Upper lobe of left lung (tissue), 6 donors: ENCODE data around the gene TMEM63A. TPM values are rescaled to one million over a fixed set of nuclear protein-coding genes. Genes with fewer than 3 reads are reported as not detected.

Source experiments
- ATAC-seq, 2 donors: fragments of 200-7000 bp; cut with Tn5 transposase; one replicate each; pipeline ENCODE4 v1.9.1; 2022; ENCODE audit warnings: mild to moderate bottlenecking in 2 of 2, moderate library complexity in 2 of 2; ENCODE audit not compliant: low FRiP score in 2 of 2
- DNase-seq, 2 donors: peaks; one replicate each; pipeline ENCODE4 v3.0.0-alpha.2; 2019 to 2020
- H3K27ac ChIP-seq, 4 donors: fragments of 200-600 bp; sonication (generic); one replicate each; pipeline ENCODE4 v1.5.1; 2016 to 2019
- H3K27me3 ChIP-seq, 4 donors: fragments of 200-600 bp; sonication (generic); one replicate each; pipeline ENCODE4 v1.5.1; 2017 to 2019
- H3K36me3 ChIP-seq, 4 donors: fragments of 200-600 bp; sonication (generic); one replicate each; pipeline ENCODE4 v1.5.1; 2016 to 2019
- H3K4me1 ChIP-seq, 4 donors: fragments of 200-600 bp; sonication (generic); one replicate each; pipeline ENCODE4 v1.5.1; 2018 to 2019
- H3K4me3 ChIP-seq, 4 donors: fragments of 200-600 bp; sonication (generic); one replicate each; pipeline ENCODE4 v1.5.1; 2017 to 2019; ENCODE audit warnings: mild to moderate bottlenecking in 2 of 4, moderate library complexity in 1 of 4
- H3K9me3 ChIP-seq, 4 donors: fragments of 200-600 bp; sonication (generic); one replicate each; pipeline ENCODE4 v1.5.1; 2018 to 2019
- EP300 ChIP-seq, 4 donors: sonication (generic); formaldehyde crosslinking; IDR thresholded peaks; one replicate each; pipeline ENCODE4 v1.5.1; 2017; ENCODE audit warnings: antibody characterized with exemption in 4 of 4, control low read depth in 2 of 4
- POLR2A ChIP-seq, 4 donors: fragments of 450-650 bp; IDR thresholded peaks; one replicate each; pipeline ENCODE4 v1.5.1; 2016 to 2017; ENCODE audit warnings: antibody characterized with exemption in 4 of 4, mild to moderate bottlenecking in 2 of 4
- POLR2AphosphoS5 ChIP-seq, 2 donors: sonication (generic); formaldehyde crosslinking; IDR thresholded peaks; one replicate each; pipeline ENCODE4 v1.5.1; 2017; ENCODE audit warnings: antibody characterized with exemption in 2 of 2
- WGBS, 2 donors: methylation state at CpG; one replicate each; pipeline ENCODE4 v1.1.5; 2017 to 2018; 5-methylcytosine and 5-hydroxymethylcytosine counted together
- total RNA-seq, 6 donors: library from RNA; depleted of rRNA in 4 of 6; stranded (reverse); fragments of >200 nt in 4 of 6; gene quantifications; one replicate each; pipeline versions ENCODE4 v1.1.0 to v1.2.1, GENCODE V29; 2016 to 2021
- TF ChIP-seq, protein P1 (sequence below), 6 experiments: fragments of 450-650 bp in 4 of 6; fragments of 200-600 bp in 2 of 6; sonication (generic) in 2 of 6; IDR thresholded peaks; one replicate each; pipeline ENCODE4 v1.5.1; 2016 to 2019; ENCODE audit warnings: antibody characterized with exemption in 6 of 6
- donor health status: DM: no; HTN: no; CAD: no; lungs with moderate emphysema.
- donor health status: DM: no; HTN: yes; CAD: no; lungs with severe emphysema.

TMEM63A gene
- total RNA-seq, 6 donors from 2014 or later = 57.9 to 244 (median 105) TPM

DNA sequence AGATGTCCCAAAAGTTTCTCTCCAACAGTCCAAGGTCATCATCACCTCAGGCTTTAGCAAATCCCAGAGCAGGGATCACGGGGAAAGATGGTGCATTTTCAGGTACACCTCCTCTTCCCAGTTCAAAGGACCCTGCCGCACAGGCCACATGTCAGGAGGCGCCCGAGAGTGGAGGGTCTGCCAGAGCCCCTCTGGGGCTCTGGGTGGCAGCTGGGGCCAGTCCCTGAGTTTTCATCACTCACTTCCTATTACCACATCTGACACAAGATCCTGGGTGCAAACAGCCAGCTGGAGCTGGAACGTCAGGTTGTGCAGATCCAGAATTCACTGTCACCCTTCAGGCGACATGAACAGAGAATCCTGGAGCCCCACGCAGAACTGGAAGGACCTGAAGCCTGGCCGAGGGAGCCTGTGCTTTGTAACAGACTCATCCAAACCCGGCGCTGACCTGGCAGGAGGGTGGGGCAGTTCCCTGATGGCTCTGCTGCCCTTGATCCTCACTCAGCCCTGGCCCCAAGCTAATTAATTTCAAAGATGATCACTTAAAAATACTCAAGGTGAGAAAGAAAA is 8.8 kb downstream of the TMEM63A start:
- Histone ChIP-seq H3K27ac (no peak overlapping the region), H3K27me3 (no peaks in the 10 kb centered on the region), H3K36me3 (peaks cover 17 to 91% (median 60%) of the 10 kb centered on the region in 4 donors), H3K9me3 (no peaks in the 10 kb centered on the region), H3K4me1 (peaks cover 14 to 40% (median 22%) of the 10 kb centered on the region in 4 donors), H3K4me3 (no peak overlapping the region)
- TF ChIP-seq POLR2AphosphoS5 (IDR thresholded peaks at IDR 0.05) (no peak), EP300 (IDR thresholded peaks at IDR 0.05) (no peak), POLR2A (IDR thresholded peaks at IDR 0.05) (no peak)
- TF ChIP-seq, protein P1, sequence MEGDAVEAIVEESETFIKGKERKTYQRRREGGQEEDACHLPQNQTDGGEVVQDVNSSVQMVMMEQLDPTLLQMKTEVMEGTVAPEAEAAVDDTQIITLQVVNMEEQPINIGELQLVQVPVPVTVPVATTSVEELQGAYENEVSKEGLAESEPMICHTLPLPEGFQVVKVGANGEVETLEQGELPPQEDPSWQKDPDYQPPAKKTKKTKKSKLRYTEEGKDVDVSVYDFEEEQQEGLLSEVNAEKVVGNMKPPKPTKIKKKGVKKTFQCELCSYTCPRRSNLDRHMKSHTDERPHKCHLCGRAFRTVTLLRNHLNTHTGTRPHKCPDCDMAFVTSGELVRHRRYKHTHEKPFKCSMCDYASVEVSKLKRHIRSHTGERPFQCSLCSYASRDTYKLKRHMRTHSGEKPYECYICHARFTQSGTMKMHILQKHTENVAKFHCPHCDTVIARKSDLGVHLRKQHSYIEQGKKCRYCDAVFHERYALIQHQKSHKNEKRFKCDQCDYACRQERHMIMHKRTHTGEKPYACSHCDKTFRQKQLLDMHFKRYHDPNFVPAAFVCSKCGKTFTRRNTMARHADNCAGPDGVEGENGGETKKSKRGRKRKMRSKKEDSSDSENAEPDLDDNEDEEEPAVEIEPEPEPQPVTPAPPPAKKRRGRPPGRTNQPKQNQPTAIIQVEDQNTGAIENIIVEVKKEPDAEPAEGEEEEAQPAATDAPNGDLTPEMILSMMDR (IDR thresholded peaks at IDR 0.05) = no peak
- no peak for ATAC-seq
- DNase-seq = no peak
- 82 to 98% methylated on average over 7 to 10 of the region's 10 CpGs for WGBS, 2 donors

DNA sequence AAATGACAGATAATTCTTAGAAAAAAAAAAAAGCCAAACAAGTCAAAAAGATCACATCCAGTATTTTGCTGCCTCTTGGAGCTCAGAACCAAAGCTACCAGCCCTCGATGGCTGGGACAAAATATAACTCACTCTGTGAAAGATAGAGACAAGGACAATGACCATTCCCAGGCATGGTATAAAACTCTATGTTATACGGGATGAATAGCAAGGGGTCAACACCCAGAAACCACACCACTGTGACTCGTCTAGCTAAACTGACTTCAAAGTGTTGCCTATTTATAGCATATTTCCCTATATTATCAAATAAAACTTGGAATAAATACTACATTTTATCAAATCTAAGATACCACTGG is 10.1 kb downstream of the TMEM63A start:
- Histone ChIP-seq H3K4me3 (no peak overlapping the region), H3K4me1 (peaks cover 3 to 27% (median 9%) of the 10 kb centered on the region in 4 donors), H3K27ac (no peak overlapping the region), H3K9me3 (no peaks in the 10 kb centered on the region), H3K36me3 (peaks cover 17 to 97% (median 68%) of the 10 kb centered on the region in 4 donors), H3K27me3 (no peaks in the 10 kb centered on the region)
- ATAC-seq (no peak), DNase-seq (no peak)
- 84 to 88% methylated on average over 3 of the region's 3 CpGs for WGBS, 2 donors
- TF ChIP-seq POLR2A (IDR thresholded peaks at IDR 0.05) (no peak), POLR2AphosphoS5 (IDR thresholded peaks at IDR 0.05) (no peak), EP300 (IDR thresholded peaks at IDR 0.05) (no peak)
- TF ChIP-seq, protein P1 (IDR thresholded peaks at IDR 0.05) = no peak

DNA sequence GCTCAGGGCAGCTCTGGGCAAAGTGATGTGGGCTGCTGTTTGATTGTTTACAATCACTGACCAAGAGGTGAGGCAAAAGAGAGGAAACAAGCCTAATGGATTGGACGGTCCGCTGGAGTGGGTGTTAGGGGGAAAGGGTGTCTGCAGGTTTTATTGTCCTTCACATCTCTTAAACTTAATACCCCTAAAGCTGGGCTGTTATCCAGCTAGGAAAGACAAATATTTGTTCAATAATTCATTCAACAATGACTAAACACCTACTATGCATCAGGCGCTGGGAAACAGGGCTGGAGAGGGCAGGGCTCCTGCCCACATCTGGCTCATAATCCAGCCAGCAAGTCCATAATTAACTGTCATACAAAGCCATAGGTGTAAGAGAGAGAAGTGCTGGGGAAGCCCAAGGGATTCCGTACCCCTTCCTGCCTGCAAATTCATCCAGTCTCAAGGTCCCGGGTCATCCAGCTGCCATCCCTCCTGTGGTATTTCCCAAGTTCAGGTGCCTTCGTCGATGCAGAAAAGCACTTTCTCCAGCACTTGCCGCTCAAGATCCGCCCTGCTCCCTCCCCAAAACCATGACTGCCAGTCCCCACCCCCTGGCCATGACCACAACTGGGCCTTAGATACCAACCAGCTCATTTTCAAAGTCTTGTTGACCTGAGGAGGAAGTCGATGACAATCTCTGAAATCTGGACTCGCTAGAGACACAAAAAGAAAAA is 10.7 kb downstream of the TMEM63A start:
- Histone ChIP-seq H3K4me1 (peaks cover 0 to 25% (median 8%) of the 10 kb centered on the region in 4 donors), H3K9me3 (no peaks in the 10 kb centered on the region), H3K27ac (no peak overlapping the region), H3K36me3 (peaks cover 13 to 97% (median 71%) of the 10 kb centered on the region in 4 donors), H3K27me3 (no peaks in the 10 kb centered on the region), H3K4me3 (no peak overlapping the region)
- TF ChIP-seq EP300 (IDR thresholded peaks at IDR 0.05) (no peak), POLR2AphosphoS5 (IDR thresholded peaks at IDR 0.05) (no peak), POLR2A (IDR thresholded peaks at IDR 0.05) (no peak)
- TF ChIP-seq, protein P1 (IDR thresholded peaks at IDR 0.05) = no peak
- no peak for DNase-seq
- WGBS, 2 donors = 70 to 77% methylated on average over 9 to 11 of the region's 11 CpGs
- ATAC-seq = no peak

DNA sequence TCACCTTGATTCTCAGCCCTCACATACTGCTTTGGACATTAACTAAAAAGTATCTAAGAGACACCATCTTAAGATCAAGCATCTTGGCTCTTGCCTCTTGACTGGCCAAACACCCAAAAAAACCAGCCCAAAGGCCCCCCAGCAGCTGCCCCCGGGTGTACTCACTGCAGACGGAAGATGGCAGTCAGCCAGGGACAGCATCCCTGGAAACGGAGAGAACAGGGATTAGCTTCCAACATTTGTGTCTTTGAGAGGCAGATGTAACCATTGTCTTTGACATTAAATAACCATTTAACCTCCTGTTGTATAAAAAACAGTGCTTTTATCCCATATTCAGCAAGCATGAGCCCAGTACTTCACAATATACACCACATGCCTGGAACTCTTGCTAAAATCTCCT is 11.3 kb downstream of the TMEM63A start:
- DNase-seq (no peak), ATAC-seq (no peak)
- Histone ChIP-seq H3K4me1 (peaks cover 0 to 25% (median 10%) of the 10 kb centered on the region in 4 donors), H3K27me3 (no peaks in the 10 kb centered on the region), H3K36me3 (peaks cover 13 to 97% (median 75%) of the 10 kb centered on the region in 4 donors), H3K4me3 (no peak overlapping the region), H3K9me3 (no peaks in the 10 kb centered on the region), H3K27ac (no peak overlapping the region)
- TF ChIP-seq POLR2A (IDR thresholded peaks at IDR 0.05) = no peak
- no peak for TF ChIP-seq EP300 (IDR thresholded peaks at IDR 0.05)
- TF ChIP-seq, protein P1 (IDR thresholded peaks at IDR 0.05) = no peak
- no peak for TF ChIP-seq POLR2AphosphoS5 (IDR thresholded peaks at IDR 0.05)
- 74 to 75% methylated on average over 3 of the region's 3 CpGs for WGBS, 2 donors
